Measurements from ENCODE around the gene NFKBIE. TPM values are rescaled to one million over a fixed set of nuclear protein-coding genes. Genes with fewer than 3 reads are reported as not detected.

The NFKBIE gene
- total RNA-seq, 1 experiment from 2014 or later, result 32.7 TPM

- CTCF ChIA-PET, result interaction anchor here (1.1 kb wide), 1 partner anchor 57 kb away, joined by 4 read pairs; no protein-coding TSS in a partner anchor
- no peak for DNase-seq
- Mint-ChIP-seq H3K4me3 (ENCODE audit: low read depth, unreplicated experiment) (no peak overlapping the region), H3K27ac (ENCODE audit: unreplicated experiment) (no peak overlapping the region), H3K4me1 (ENCODE audit: low read depth, unreplicated experiment) (no peaks in the 10 kb centered on the region), H3K36me3 (ENCODE audit: insufficient read depth, unreplicated experiment) (no peaks in the 10 kb centered on the region), H3K9me3 (ENCODE audit: low read depth, unreplicated experiment) (no peaks in the 10 kb centered on the region), H3K27me3 (ENCODE audit: unreplicated experiment) (no peaks in the 10 kb centered on the region)
- no TSS peak for BruUV-seq (replicated peaks)
- intact Hi-C loops (cut with micrococcal nuclease; ENCODE audit: unreplicated experiment), result no loop called here
- TF ChIP-seq CTCF (IDR thresholded peaks at IDR 0.05; ENCODE audit: unreplicated experiment), result no peak
These were observed 54.1 kb downstream of the NFKBIE start for GRCh38 chr6:44211284-44211683.

Other genes starting within 250 kb of the NFKBIE start
- 98.9 and 103 TPM in 2 replicates for gene MRPL14, start 138.1 kb downstream of the NFKBIE start, total RNA-seq (2022)
- gene TMEM63B, start 138.0 kb downstream of the NFKBIE start, total RNA-seq (2022), result 84.2 and 86.8 TPM in 2 replicates
- not detected in 2 replicates for gene CAPN11, start 106.7 kb downstream of the NFKBIE start, total RNA-seq (2022)
- gene MYMX, start 48.6 kb downstream of the NFKBIE start, total RNA-seq (2022), result not detected in 2 replicates
- 90.1 and 92.8 TPM in 2 replicates for gene SLC29A1, start 42.0 kb downstream of the NFKBIE start, total RNA-seq (2022)
- gene HSP90AB1, start 18.4 kb downstream of the NFKBIE start, total RNA-seq (2022), result 2,072 and 2,073 TPM in 2 replicates
- 129 and 143 TPM in 2 replicates for gene SLC35B2, start 8.0 kb downstream of the NFKBIE start, total RNA-seq (2022)
- 0.12 TPM in 1 of 2 replicates, not detected in the other for gene TMEM151B, start 4.9 kb upstream of the NFKBIE start, total RNA-seq (2022)
- 37.5 and 41.8 TPM in 2 replicates for gene AARS2, start 47.8 kb upstream of the NFKBIE start, total RNA-seq (2022)
- gene SPATS1, start 77.1 kb upstream of the NFKBIE start, total RNA-seq (2022), result not detected in 2 replicates
- 39.2 and 43.4 TPM in 2 replicates for gene CDC5L, start 122.2 kb upstream of the NFKBIE start, total RNA-seq (2022)